ENCODE measurements around the gene ADARB1. TPM values are rescaled to one million over a fixed set of nuclear protein-coding genes. Genes with fewer than 3 reads are reported as not detected.

ADARB1 gene
- total and polyA plus RNA-seq, 2 of the 8 experiments (the other 6 are each of a cell fraction or from before 2014, with no cell fraction given) = 4.7 to 14.9 TPM

DNA sequence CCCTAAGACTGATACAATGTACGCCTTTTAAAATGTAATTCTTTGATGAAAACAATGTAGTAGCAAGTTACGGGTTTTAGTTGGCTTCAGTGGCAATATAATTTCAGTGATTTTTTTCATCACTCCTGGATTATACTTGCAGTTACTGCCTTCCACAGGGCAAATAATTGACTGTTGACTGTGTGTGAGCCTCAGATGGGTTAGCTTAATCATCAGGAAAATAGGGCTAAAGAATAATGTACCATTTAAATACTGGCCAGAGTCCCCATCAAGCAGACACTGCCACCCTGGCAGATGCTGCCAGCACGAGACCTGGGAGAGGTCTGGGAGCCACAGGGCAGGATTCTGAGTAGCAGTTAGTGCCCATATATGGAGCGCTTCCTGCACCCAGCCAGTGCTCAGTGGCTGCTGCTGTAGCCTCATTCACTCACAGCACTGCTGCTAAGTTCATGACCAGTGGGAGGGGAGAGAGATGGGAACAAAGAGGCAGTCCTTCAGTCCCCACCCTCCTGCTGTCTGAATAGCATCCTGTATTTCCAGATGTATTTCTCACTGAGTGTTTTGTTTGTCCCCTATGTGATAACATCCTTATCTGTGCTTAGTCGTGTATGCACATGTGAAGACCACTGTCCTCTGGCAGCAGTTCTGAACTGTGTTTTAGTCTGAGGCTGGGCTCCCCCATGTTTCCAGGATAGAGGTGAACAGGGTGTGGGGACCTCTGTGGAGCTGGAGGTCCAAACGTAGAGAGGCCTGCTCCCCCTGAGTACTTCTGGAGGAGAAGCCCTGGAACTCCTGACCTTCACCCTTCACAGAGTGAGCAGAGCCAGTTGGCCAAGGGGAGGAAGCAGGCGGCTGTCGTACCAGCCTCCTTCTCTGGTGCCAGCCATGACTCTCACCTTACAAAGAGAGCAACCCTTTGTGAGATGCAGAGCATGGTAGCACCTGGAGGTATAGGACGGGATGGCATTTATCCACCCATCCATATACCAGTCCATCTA lies 80.4 kb downstream of the ADARB1 start:
- DNase-seq (ENCODE audit: low read depth in 1 of 2, low spot score in 2 of 2) (peak; percentile 29 to 46), FAIRE-seq (no peak)
- TF ChIP-seq NRF1 (IDR thresholded peaks at IDR 0.05; ENCODE audit: low read depth, low read length) (no peak), ZNF274 (IDR thresholded peaks at IDR 0.05; ENCODE audit: borderline replicate concordance, extremely low read depth, low read length) (no peak), SRF (IDR thresholded peaks at IDR 0.05; ENCODE audit: low read depth, low read length) (peak; percentile 97), CBX5 (IDR thresholded peaks at IDR 0.05; ENCODE audit: low read depth, low read length) (no peak), RXRA (IDR thresholded peaks at IDR 0.05; ENCODE audit: insufficient read depth, low read depth, low read length) (no peak), ASH2L (IDR thresholded peaks at IDR 0.05; ENCODE audit: low read length) (no peak), RFX5 (IDR thresholded peaks at IDR 0.05; ENCODE audit: borderline replicate concordance, low read depth, low read length) (no peak)
- Histone ChIP-seq H3K4me3 (ENCODE audit: extremely low read depth in 1 of 4, insufficient read depth in 2 of 4, low read depth in 3 of 4, low read length in 4 of 4) (no peak overlapping the region), H2AK5ac (ENCODE audit: low read depth, low read length) (no peak overlapping the region), H3K4ac (replicated peaks; ENCODE audit: insufficient read length, low read depth, low read length) (no peak overlapping the region), H2BK15ac (ENCODE audit: low read length) (peak overlapping the region; percentile 22; the same call in 1 of the 2 replicates), H3K79me1 (ENCODE audit: low read depth, low read length) (no peaks in the 10 kb centered on the region), H3K23me2 (ENCODE audit: low read depth, low read length) (peaks cover 11% of the 10 kb centered on the region; the same call in 1 of the 2 replicates), H4K8ac (ENCODE audit: extremely low read depth, insufficient read depth, low read length) (no peak overlapping the region), H3K4me2 (ENCODE audit: insufficient read depth in 1 of 2, low read depth in 2 of 2, low read length in 2 of 2) (no peak overlapping the region), H3K18ac (ENCODE audit: extremely low read depth, low read length) (no peak overlapping the region), H2BK20ac (ENCODE audit: low read length) (no peak overlapping the region), H3K56ac (replicated peaks; ENCODE audit: insufficient read length, low read depth, low read length) (no peak overlapping the region), H3K14ac (ENCODE audit: insufficient read length) (no peak overlapping the region), H3K9me3 (ENCODE audit: insufficient read depth in 2 of 2, low read depth in 1 of 2, low read length in 1 of 2) (no peaks in the 10 kb centered on the region), H3K79me2 (ENCODE audit: control insufficient read depth in 1 of 2, insufficient read depth in 2 of 2, low read length in 2 of 2) (no peaks in the 10 kb centered on the region), H3K27me3 (replicated peaks in 1 of 4; ENCODE audit: control insufficient read depth in 3 of 4, extremely low read depth in 1 of 4, insufficient read depth in 3 of 4, low read length in 3 of 4) (no peaks in the 10 kb centered on the region), H4K5ac (ENCODE audit: insufficient read length, low read depth, low read length) (no peak overlapping the region), H4K20me1 (replicated peaks in 1 of 2; ENCODE audit: control insufficient read depth in 1 of 2, insufficient read depth in 2 of 2, low read length in 2 of 2) (peaks cover 0 to 6% of the 10 kb centered on the region in 2 experiments), H3K23ac (ENCODE audit: insufficient read length) (no peak overlapping the region), H2BK12ac (ENCODE audit: low read depth, low read length) (no peak overlapping the region), H2AFZ (ENCODE audit: low read length) (no peak overlapping the region), H2BK120ac (replicated peaks; ENCODE audit: low read depth, low read length) (no peak overlapping the region), H3K36me3 (ENCODE audit: control insufficient read depth in 2 of 4, insufficient read depth in 4 of 4, low read length in 3 of 4) (no peaks in the 10 kb centered on the region), H3K27ac (ENCODE audit: low read depth, low read length) (no peak overlapping the region), H4K91ac (replicated peaks; ENCODE audit: insufficient read length, low read length) (no peak overlapping the region), H2BK5ac (ENCODE audit: low read depth, low read length) (no peak overlapping the region; the same call in 1 of the 2 replicates), H3K9ac (replicated peaks in 1 of 4; ENCODE audit: extremely low read depth in 1 of 4, low read depth in 3 of 4, low read length in 3 of 4) (no peak overlapping the region), H3K4me1 (replicated peaks in 1 of 4; ENCODE audit: control insufficient read depth in 3 of 4, insufficient read depth in 4 of 4, low read length in 3 of 4) (no peaks in the 10 kb centered on the region; a peak in 1 of 7 replicates)
- POLR2A ChIA-PET (ENCODE audit: partially characterized antibody) = no interaction called here
- CTCF ChIA-PET (ENCODE audit: partially characterized antibody) = interaction anchor here (0.7 kb wide), 1 partner anchor 30 kb away, joined by 3 read pairs; no protein-coding TSS in a partner anchor
- 81% methylated on average over 9 of the region's 9 CpGs; no CpG with 5 or more reads in 1 of the 2 experiments for WGBS, 2 experiments (ENCODE audit: extremely low coverage in 1 of 2, insufficient coverage in 1 of 2, insufficient read length in 1 of 2, insufficient replicate concordance in 2 of 2, low coverage in 1 of 2, low lambda C conversion rate in 2 of 2, missing lambda C conversion rate in 1 of 2)

Data from H1 (cell line).